ENCODE measurements around the gene TNFSF9.

- TF ChIP-seq EGR2 (tag by site-specific recombination; IDR thresholded peaks at IDR 0.05; ENCODE audit: low read depth) (no peak), PBX3 (CRISPR knock-in tag; IDR thresholded peaks at IDR 0.05) (no peak), CTCF (tag by site-specific recombination; IDR thresholded peaks at IDR 0.05) (no peak), KLF1 (tag by site-specific recombination; IDR thresholded peaks at IDR 0.05) (no peak)
Observed at GRCh38 chr19:6539514-6539913, 8.7 kb downstream of the TNFSF9 start.
